RWPE1 (cell line): ENCODE data around the gene INPP5A.

Experiments
- CTCF ChIA-PET: fragments of 350-600 bp; sonication (Branson Sonifier 250); formaldehyde crosslinking; extraction: SDS; loops from one replicate; lab custom pipeline; 2021; lab: Yijun Ruan, JAX
- POLR2A ChIA-PET: fragments of 400-600 bp; formaldehyde crosslinking; extraction: SDS; loops from one replicate; lab custom pipeline; 2020; ENCODE audit warnings: antibody characterized with exemption; ENCODE audit not compliant: low non-redundant PET; lab: Yijun Ruan, JAX
- DNase-seq: peaks from one replicate; pipeline ENCODE4 v3.0.0; 2012; ENCODE audit warnings: low spot score
- H3K27ac ChIP-seq: fragments of 450-650 bp; 2 replicates; pipeline ENCODE4 v1.5.1; 2017
- TF ChIP-seq, protein P1 (sequence below): fragments of 450-650 bp; conservative IDR thresholded peaks from 2 replicates; pipeline ENCODE4 v1.5.1; 2017; ENCODE audit warnings: low read depth, mild to moderate bottlenecking

Gene INPP5A

DNA sequence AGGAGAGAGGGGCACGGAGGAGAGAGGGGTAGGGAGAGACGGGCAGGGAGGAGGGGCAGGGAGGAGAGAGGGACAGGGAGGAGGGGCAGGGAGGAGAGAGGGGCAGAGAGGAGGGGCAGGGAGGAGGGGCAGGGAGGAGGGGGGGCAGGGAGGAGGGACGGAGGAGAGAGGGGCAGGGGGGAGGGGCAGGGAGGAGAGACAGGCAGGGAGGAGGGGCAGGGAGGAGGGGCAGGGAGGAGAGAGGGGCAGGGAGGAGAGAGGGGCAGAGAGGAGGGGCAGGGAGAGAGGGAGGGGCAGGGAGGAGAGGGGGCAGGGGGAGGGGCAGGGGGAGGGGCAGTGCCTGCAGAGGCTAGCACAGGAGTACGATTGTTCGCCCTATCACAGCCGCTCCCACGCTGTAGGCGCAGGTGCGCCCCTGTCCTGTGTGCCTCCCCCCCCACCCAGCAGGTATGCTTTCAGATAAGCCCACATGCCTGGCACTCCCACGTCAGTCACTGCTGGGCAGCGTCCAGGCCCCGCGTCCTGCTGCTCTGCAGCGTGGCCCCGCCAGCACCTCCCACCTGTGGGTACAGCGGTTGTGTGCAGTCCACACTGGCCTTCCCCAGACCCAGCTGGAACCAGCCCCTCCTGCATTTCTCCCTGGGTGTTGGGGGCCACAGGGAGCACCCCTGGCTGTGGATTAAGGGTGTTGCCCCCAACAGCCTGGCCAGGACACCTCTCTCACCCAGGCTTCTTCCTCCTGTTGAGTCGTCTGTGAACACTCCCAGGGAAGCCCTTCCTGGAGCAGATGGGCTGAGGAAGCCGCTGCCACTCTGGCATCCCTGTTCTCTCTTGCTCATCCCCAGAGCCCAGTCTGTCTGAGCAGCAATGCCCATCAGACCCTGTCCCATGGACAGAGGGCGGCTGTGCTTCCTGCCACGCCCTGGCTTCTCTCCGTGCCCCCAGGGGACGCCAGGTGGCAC, 237.6 kb downstream of the INPP5A start:
- TF ChIP-seq, protein P1, sequence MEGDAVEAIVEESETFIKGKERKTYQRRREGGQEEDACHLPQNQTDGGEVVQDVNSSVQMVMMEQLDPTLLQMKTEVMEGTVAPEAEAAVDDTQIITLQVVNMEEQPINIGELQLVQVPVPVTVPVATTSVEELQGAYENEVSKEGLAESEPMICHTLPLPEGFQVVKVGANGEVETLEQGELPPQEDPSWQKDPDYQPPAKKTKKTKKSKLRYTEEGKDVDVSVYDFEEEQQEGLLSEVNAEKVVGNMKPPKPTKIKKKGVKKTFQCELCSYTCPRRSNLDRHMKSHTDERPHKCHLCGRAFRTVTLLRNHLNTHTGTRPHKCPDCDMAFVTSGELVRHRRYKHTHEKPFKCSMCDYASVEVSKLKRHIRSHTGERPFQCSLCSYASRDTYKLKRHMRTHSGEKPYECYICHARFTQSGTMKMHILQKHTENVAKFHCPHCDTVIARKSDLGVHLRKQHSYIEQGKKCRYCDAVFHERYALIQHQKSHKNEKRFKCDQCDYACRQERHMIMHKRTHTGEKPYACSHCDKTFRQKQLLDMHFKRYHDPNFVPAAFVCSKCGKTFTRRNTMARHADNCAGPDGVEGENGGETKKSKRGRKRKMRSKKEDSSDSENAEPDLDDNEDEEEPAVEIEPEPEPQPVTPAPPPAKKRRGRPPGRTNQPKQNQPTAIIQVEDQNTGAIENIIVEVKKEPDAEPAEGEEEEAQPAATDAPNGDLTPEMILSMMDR = no peak
- DNase-seq = no peak
- H3K27ac ChIP-seq = no peak overlapping the region
- ChIA-PET POLR2A (interaction anchor here (0.6 kb wide), 1 partner anchor 867 kb away, joined by 6 read pairs; no protein-coding TSS in a partner anchor), CTCF (interaction anchor here (0.6 kb wide), 2 partner anchors 516 to 989 kb away, joined by 3 to 4 read pairs; no protein-coding TSS in a partner anchor)

DNA sequence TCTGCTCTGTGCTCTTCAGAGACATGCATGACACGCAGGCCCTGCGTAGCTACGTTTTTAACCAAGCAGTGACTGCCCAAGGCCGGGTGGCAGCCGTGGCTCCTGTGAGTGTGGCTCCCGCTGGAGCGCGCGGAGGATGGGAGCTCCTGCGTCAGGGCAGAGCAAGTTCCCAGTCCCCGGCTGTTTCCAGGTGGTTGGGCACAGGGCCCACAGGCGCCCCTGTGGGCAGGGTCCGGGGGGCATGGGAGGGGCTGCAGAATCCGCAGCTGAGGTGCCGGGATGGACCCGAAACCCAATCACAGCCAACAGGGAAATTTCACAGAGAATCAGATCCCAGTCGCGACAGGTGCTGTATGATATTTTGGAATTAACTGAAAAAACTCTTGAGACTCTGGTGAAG, 238.6 kb downstream of the INPP5A start:
- DNase-seq = no peak
- TF ChIP-seq, protein P1 = no peak
- POLR2A ChIA-PET = no interaction called here
- no peak overlapping the region for H3K27ac ChIP-seq
- CTCF ChIA-PET = interaction anchor here (0.6 kb wide), 1 partner anchor 346 kb away, joined by 3 read pairs; no protein-coding TSS in a partner anchor

DNA sequence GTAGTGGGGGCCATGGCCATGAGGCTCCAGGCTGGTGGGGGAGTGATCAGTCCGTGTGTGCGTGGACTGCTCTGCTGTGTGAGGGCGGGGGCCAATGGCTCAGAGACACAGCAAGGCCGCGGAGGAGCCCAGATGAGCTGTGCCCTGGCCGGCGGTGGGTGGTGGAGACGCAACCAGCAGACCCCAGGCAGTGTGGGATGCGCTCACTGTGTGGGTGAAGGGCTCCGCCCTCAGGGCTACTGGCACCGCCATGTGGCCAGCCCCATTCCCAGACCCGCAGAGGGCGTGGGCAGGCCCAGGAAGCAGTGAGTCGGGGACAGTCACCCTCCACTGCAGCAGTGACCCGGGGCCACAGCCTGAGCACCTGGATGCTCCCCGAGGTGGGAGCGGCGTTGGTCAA, 239.2 kb downstream of the INPP5A start:
- CTCF ChIA-PET = interaction anchor here (0.6 to 0.7 kb wide), 2 partner anchors 257 to 346 kb away, joined by 3 read pairs; no protein-coding TSS in a partner anchor
- POLR2A ChIA-PET = no interaction called here
- no peak overlapping the region for H3K27ac ChIP-seq
- DNase-seq = no peak
- TF ChIP-seq, protein P1 = no peak

DNA sequence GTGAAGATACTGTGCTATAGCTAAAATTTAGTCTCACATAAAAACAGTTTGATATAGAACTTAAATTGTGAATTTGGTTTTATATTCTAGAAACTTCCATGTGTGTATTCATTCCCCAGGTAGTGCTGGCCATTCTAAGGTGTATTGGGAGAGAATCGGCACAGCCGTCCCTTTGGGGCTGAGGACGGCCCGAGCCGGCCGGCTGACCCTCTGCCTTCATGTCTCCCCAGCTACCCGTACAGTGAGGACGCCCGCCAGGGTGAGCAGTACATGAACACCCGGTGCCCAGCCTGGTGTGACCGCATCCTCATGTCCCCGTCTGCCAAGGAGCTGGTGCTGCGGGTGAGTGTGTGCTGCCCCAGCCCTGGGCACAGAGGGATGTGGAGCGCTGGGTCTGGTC, 239.9 kb downstream of the INPP5A start:
- CTCF ChIA-PET = interaction anchor here (0.5 to 0.7 kb wide), 2 partner anchors 257 to 456 kb away, joined by 3 read pairs; no protein-coding TSS in a partner anchor
- no peak for DNase-seq
- TF ChIP-seq, protein P1 = no peak
- no peak overlapping the region for H3K27ac ChIP-seq
- POLR2A ChIA-PET = no interaction called here

DNA sequence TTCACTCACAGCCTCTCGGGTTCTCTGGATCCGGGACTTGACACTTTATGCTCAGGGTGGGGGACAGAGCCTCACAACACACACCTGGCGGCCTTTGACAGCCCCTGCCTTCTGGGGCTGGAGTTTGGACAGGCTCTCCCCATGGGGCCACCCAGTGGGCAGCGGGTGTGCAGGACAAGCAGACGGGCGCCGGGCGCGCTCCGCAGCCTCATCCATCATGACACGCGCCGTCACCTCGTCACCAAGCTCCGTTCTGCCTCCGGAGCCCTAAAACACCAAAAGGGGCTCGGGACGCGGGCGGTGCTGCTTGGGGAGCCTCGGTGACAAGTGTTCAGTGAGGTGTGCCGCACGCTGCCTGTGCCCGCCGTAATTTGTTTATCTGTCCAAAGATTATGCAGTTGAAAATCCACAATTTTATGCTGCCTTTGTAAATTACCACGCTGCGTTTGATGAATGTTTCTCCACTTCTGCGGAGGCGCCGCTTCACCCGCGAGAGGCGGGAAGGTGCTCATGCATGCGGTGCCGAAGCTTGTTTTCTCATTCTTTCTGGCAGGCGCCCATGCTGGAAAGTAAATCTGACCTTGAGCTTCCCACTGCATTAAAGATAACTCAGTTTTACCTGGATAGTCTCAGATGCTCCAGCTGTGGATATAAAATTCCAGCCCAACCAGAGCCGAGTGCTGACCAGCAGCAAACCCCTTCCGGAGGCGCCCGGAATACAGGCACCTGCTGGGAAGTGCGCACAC, 242.1 kb downstream of the INPP5A start:
- ChIA-PET CTCF (no interaction called here), POLR2A (no interaction called here)
- H3K27ac ChIP-seq = no peak overlapping the region
- DNase-seq = no peak
- TF ChIP-seq, protein P1 = no peak

DNA sequence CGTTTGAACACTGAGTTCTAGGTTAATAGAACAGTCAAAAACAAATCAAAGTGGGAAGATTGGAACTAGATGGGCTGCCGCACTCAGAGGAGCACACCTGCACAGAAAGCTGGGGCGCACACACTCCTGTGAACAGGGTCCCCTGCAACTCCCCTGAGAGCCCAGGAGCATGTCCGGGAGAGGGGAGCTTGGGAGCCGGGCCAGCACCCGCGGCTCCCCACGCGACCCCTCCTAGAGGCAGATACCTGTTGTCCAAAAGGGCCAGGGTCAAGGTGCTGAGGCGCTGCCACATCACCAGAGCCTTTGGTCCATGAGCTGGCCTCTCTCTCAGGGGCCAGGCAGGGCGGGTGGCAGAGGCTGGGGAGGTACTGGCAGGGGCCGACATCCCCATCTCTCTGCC, 242.8 kb downstream of the INPP5A start:
- CTCF ChIA-PET = no interaction called here
- TF ChIP-seq, protein P1 = no peak
- no peak for DNase-seq
- POLR2A ChIA-PET = no interaction called here
- no peak overlapping the region for H3K27ac ChIP-seq
